GM06990 (cell line): Measurements from ENCODE around the gene SDK1.

Source experiments
- DNase-seq: peaks from one replicate; pipeline ENCODE4 v3.0.0-alpha.2; 2011; ENCODE audit not compliant: insufficient read length; ENCODE audit errors: extremely low read depth
- H3K27me3 ChIP-seq: replicated peaks from 2 replicates; pipeline ENCODE4 v1.6.0; 2011; ENCODE audit warnings: low read length; ENCODE audit not compliant: control insufficient read depth, insufficient read depth
- H3K36me3 ChIP-seq: 2 replicates; pipeline ENCODE4 v1.5.1; 2011; ENCODE audit warnings: low read length; ENCODE audit not compliant: control insufficient read depth, insufficient read depth
- H3K4me3 ChIP-seq: replicated peaks from 2 replicates; pipeline ENCODE4 v1.5.1; 2011; ENCODE audit warnings: low read depth, mild to moderate bottlenecking, control low read depth, low read length
- CTCF ChIP-seq: IDR thresholded peaks from 2 replicates; pipeline ENCODE4 v1.5.1; 2011; ENCODE audit warnings: low read length, control low read depth, mild to moderate bottlenecking, inconsistent platforms; ENCODE audit not compliant: insufficient read depth, poor library complexity, severe bottlenecking

SDK1 gene

GRCh38 chr7:3282457-3282856 lies 18.6 kb upstream of the SDK1 start:
- no peak overlapping the region for H3K4me3 ChIP-seq
- TF ChIP-seq CTCF: no peak
- DNase-seq: no peak
- H3K36me3 ChIP-seq: no peaks in the 10 kb centered on the region
- no peaks in the 10 kb centered on the region for H3K27me3 ChIP-seq

DNA sequence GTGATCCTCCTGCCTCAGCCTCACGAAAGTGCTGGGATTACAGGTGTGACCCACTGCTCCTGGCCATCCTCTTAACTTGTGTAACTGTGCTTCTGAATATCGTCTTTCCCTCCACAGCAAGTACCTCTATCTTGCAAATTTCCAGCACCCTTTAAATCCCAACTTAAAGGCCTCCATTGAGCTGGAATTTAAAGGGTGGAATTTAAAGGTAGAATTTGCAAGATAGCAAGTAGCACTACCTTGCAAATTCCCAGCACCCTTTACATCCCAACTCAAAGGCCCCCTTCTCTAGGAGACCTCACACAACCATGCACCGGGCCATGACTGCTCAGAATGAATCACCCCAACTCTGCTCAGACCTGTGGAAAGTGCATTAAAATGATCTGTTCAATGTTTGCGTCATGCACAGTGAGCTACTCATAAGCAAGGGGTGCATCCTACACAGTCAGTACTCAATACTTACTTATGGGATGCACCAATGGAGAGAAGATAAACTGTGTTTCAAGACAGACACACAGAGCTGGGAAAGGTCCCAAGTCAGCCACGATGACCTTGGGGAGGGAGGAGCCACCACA lies 17.8 kb upstream of the SDK1 start:
- no peak overlapping the region for H3K4me3 ChIP-seq
- no peaks in the 10 kb centered on the region for H3K27me3 ChIP-seq
- H3K36me3 ChIP-seq: no peaks in the 10 kb centered on the region
- no peak for TF ChIP-seq CTCF
- no peak for DNase-seq

GRCh38 chr7:3285652-3286051 lies 15.4 kb upstream of the SDK1 start:
- no peak for DNase-seq
- TF ChIP-seq CTCF: no peak
- H3K4me3 ChIP-seq: no peak overlapping the region
- no peaks in the 10 kb centered on the region for H3K27me3 ChIP-seq
- H3K36me3 ChIP-seq: no peaks in the 10 kb centered on the region

- no peak overlapping the region for H3K4me3 ChIP-seq
- no peaks in the 10 kb centered on the region for H3K27me3 ChIP-seq
- TF ChIP-seq CTCF: no peak
- no peak for DNase-seq
- H3K36me3 ChIP-seq: no peaks in the 10 kb centered on the region
These were observed 11.1 kb upstream of the SDK1 start for GRCh38 chr7:3289996-3290395.

- DNase-seq: no peak
- no peak for TF ChIP-seq CTCF
These were observed 8.4 kb upstream of the SDK1 start for GRCh38 chr7:3292694-3293093.

More at GRCh38 chr7:3292694-3293093, 8.4 kb upstream of the SDK1 start:
- Histone ChIP-seq H3K36me3 (no peaks in the 10 kb centered on the region), H3K4me3 (no peak overlapping the region), H3K27me3 (no peaks in the 10 kb centered on the region)
